ENCODE results near the gene CFAP92. TPM values are rescaled to one million over a fixed set of nuclear protein-coding genes. Genes with fewer than 3 reads are reported as not detected.
"Not testable (repeated sequence)": the region's sequence is repeated elsewhere in the genome, so short reads cannot be mapped to it uniquely, and the experiment has no call there.

CFAP92 gene
- total RNA-seq, 1 donor: not detected

DNA sequence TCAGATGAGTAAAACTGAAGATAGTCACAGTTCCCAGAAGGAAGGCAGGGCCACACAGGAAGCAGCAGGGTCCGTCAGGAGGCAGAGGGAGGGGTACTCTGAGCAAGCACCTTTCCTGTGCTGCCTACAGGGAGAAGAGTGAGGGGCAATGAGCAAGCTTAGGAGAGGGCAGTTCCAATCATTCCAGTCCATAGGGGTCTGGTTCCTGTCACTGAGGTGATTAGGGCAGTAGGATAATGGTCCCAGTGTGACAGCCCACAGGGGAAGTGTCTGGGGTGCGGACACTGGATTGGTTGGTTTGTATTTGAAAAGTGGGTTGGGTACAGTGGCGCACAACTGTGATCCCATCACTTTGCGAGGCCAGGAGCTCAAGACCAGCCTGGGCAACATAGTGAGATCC, 121.6 kb downstream of the CFAP92 start:
- no peak for DNase-seq (ENCODE audit: low read depth)
- TF ChIP-seq, protein P1, sequence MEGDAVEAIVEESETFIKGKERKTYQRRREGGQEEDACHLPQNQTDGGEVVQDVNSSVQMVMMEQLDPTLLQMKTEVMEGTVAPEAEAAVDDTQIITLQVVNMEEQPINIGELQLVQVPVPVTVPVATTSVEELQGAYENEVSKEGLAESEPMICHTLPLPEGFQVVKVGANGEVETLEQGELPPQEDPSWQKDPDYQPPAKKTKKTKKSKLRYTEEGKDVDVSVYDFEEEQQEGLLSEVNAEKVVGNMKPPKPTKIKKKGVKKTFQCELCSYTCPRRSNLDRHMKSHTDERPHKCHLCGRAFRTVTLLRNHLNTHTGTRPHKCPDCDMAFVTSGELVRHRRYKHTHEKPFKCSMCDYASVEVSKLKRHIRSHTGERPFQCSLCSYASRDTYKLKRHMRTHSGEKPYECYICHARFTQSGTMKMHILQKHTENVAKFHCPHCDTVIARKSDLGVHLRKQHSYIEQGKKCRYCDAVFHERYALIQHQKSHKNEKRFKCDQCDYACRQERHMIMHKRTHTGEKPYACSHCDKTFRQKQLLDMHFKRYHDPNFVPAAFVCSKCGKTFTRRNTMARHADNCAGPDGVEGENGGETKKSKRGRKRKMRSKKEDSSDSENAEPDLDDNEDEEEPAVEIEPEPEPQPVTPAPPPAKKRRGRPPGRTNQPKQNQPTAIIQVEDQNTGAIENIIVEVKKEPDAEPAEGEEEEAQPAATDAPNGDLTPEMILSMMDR (IDR thresholded peaks at IDR 0.05; ENCODE audit: insufficient read depth, low read depth, low read length): no peak
- H3K4me3 ChIP-seq (ENCODE audit: low read depth, low read length): no peak overlapping the region

DNA sequence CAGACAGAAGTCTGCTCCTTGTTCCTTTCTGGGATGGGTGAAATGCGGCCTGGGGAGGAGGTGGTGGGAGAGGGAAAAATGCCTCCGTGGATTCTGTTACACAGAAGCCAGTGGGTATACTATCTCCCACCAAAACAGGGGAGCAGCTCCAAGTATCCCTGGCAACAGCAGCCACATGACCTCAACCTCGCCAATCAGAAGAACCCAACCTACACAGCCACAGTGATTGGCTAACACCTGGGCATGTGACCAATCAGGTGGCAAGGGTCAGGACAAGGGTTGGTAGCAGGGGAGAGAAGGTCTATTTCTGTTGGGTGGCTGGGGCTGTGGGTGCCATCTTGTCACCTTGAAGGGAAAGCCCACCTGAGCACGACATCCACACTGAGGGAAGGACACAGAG, 123.5 kb downstream of the CFAP92 start:
- TF ChIP-seq, protein P1 (IDR thresholded peaks at IDR 0.05; ENCODE audit: insufficient read depth, low read depth, low read length): no peak
- no peak overlapping the region for H3K4me3 ChIP-seq (ENCODE audit: low read depth, low read length)
- no peak for DNase-seq (ENCODE audit: low read depth)

GRCh38 chr3:128867200-128868125, 126.4 kb downstream of the CFAP92 start:
- DNase-seq (ENCODE audit: low read depth): peak; percentile 71
- TF ChIP-seq, protein P1 (IDR thresholded peaks at IDR 0.05; ENCODE audit: insufficient read depth, low read depth, low read length): no peak

GRCh38 chr3:128864849-128865804, 128.7 kb downstream of the CFAP92 start:
- H3K4me3 ChIP-seq (ENCODE audit: low read depth, low read length): not testable (repeated sequence)
- DNase-seq (ENCODE audit: low read depth): peak; percentile 38

More at GRCh38 chr3:128867200-128868125, 126.4 kb downstream of the CFAP92 start:
- no peak overlapping the region for H3K4me3 ChIP-seq (ENCODE audit: low read depth, low read length)

GRCh38 chr3:128864351-128864811, 129.5 kb downstream of the CFAP92 start:
- no peak for DNase-seq (ENCODE audit: low read depth)
- TF ChIP-seq, protein P1 (IDR thresholded peaks at IDR 0.05; ENCODE audit: insufficient read depth, low read depth, low read length): no peak
- no peak overlapping the region for H3K4me3 ChIP-seq (ENCODE audit: low read depth, low read length)

GRCh38 chr3:128863560-128863959, 130.3 kb downstream of the CFAP92 start:
- DNase-seq (ENCODE audit: low read depth): no peak
- no peak overlapping the region for H3K4me3 ChIP-seq (ENCODE audit: low read depth, low read length)
- TF ChIP-seq, protein P1 (IDR thresholded peaks at IDR 0.05; ENCODE audit: insufficient read depth, low read depth, low read length): peak; percentile 43

GRCh38 chr3:128861491-128861890, 132.4 kb downstream of the CFAP92 start:
- H3K4me3 ChIP-seq (ENCODE audit: low read depth, low read length): no peak overlapping the region
- no peak for DNase-seq (ENCODE audit: low read depth)
- TF ChIP-seq, protein P1 (IDR thresholded peaks at IDR 0.05; ENCODE audit: insufficient read depth, low read depth, low read length): no peak
